ENCODE measurements around the gene TMEM163.
A peak's percentile ranks its signal among the peaks of the same experiment; 100 is the strongest.
"Not testable (repeated sequence)": the region's sequence is repeated elsewhere in the genome, so short reads cannot be mapped to it uniquely, and the experiment has no call there.

TMEM163 gene

GRCh38 chr2:134724341-134724740 is 5.5 kb upstream of the TMEM163 start:
- peaks cover 0 to 42% of the 10 kb centered on the region in 2 experiments for H3K27me3 ChIP-seq (ENCODE audit: control insufficient read depth in 1 of 2, insufficient read depth in 1 of 2, low read length in 2 of 2)
- no peaks in the 10 kb centered on the region for H3K79me1 ChIP-seq (replicated peaks; ENCODE audit: low read length, poor library complexity, severe bottlenecking)
- no peak overlapping the region for H3K27ac ChIP-seq (ENCODE audit: low read length, poor library complexity, severe bottlenecking)
- H3K9me3 ChIP-seq (ENCODE audit: control insufficient read depth, low read length), result no peaks in the 10 kb centered on the region
- no peak for DNase-seq
- H2BK5ac ChIP-seq (ENCODE audit: low read depth, low read length, poor library complexity, severe bottlenecking), result no peak overlapping the region
- peak overlapping the region; percentile 71 for H2AK5ac ChIP-seq (ENCODE audit: low read length, severe bottlenecking)
- H3K14ac ChIP-seq (ENCODE audit: low read length in 2 of 2), result peak overlapping the region in 1 of 2 experiments; percentile 46
- H3K9ac ChIP-seq (ENCODE audit: low read length), result no peak overlapping the region
- no peak overlapping the region for H3K4me3 ChIP-seq (ENCODE audit: insufficient read depth in 1 of 2, low read depth in 1 of 2, low read length in 2 of 2)
- H3K18ac ChIP-seq (ENCODE audit: low read depth in 1 of 2, low read length in 2 of 2), result no peak overlapping the region
- H3K4me1 ChIP-seq (ENCODE audit: control insufficient read depth, insufficient read depth, low read depth, low read length), result peaks cover 7% of the 10 kb centered on the region
- H2BK15ac ChIP-seq (ENCODE audit: low read depth, poor library complexity, severe bottlenecking), result no peak overlapping the region
- no peak overlapping the region for H4K8ac ChIP-seq (ENCODE audit: low read length)
- no peaks in the 10 kb centered on the region for H3K36me3 ChIP-seq (ENCODE audit: control insufficient read depth in 1 of 2, insufficient read depth in 2 of 2, low read depth in 1 of 2, low read length in 2 of 2)
- H2BK120ac ChIP-seq (ENCODE audit: low read depth, low read length), result no peak overlapping the region
- H2AFZ ChIP-seq (ENCODE audit: low read depth, low read length), result no peak overlapping the region
- no peak overlapping the region for H2BK12ac ChIP-seq (ENCODE audit: low read length in 2 of 2)
- WGBS, result no CpG with 5 or more reads among the region's 1 CpG
- H3K4me2 ChIP-seq (ENCODE audit: low read length, poor library complexity, severe bottlenecking), result no peak overlapping the region
- peak overlapping the region in 1 of 2 experiments; percentile 32 for H3K23ac ChIP-seq (ENCODE audit: low read length in 2 of 2)
- no peak overlapping the region for H4K91ac ChIP-seq (ENCODE audit: low read length)
- H3K4ac ChIP-seq (ENCODE audit: low read depth in 1 of 2, low read length in 2 of 2), result no peak overlapping the region

- H3K9ac ChIP-seq (ENCODE audit: low read length); H2BK12ac ChIP-seq (ENCODE audit: low read length in 2 of 2); DNase-seq; H3K23ac ChIP-seq (ENCODE audit: low read length in 2 of 2); H4K8ac ChIP-seq (ENCODE audit: low read length); H3K4me2 ChIP-seq (ENCODE audit: low read length, poor library complexity, severe bottlenecking); H3K36me3 ChIP-seq (ENCODE audit: control insufficient read depth in 1 of 2, insufficient read depth in 2 of 2, low read depth in 1 of 2, low read length in 2 of 2); H3K18ac ChIP-seq (ENCODE audit: low read depth in 1 of 2, low read length in 2 of 2); H3K14ac ChIP-seq (ENCODE audit: low read length in 2 of 2); H3K4me3 ChIP-seq (ENCODE audit: insufficient read depth in 1 of 2, low read depth in 1 of 2, low read length in 2 of 2); H4K91ac ChIP-seq (ENCODE audit: low read length); H3K9me3 ChIP-seq (ENCODE audit: control insufficient read depth, low read length); H3K79me1 ChIP-seq (replicated peaks; ENCODE audit: low read length, poor library complexity, severe bottlenecking); H3K27ac ChIP-seq (ENCODE audit: low read length, poor library complexity, severe bottlenecking); H2AFZ ChIP-seq (ENCODE audit: low read depth, low read length); H3K4ac ChIP-seq (ENCODE audit: low read depth in 1 of 2, low read length in 2 of 2); H2AK5ac ChIP-seq (ENCODE audit: low read length, severe bottlenecking); H3K4me1 ChIP-seq (ENCODE audit: control insufficient read depth, insufficient read depth, low read depth, low read length); H2BK15ac ChIP-seq (ENCODE audit: low read depth, poor library complexity, severe bottlenecking); H2BK5ac ChIP-seq (ENCODE audit: low read depth, low read length, poor library complexity, severe bottlenecking); H2BK120ac ChIP-seq (ENCODE audit: low read depth, low read length): not testable (repeated sequence)
- WGBS, result no CpG with 5 or more reads among the region's 2 CpGs
- H3K27me3 ChIP-seq (ENCODE audit: control insufficient read depth in 1 of 2, insufficient read depth in 1 of 2, low read length in 2 of 2), result peaks cover 0 to 46% of the 10 kb centered on the region in 2 experiments
Observed at GRCh38 chr2:134723742-134724141, 4.9 kb upstream of the TMEM163 start.

- H3K18ac ChIP-seq (ENCODE audit: low read depth in 1 of 2, low read length in 2 of 2), result no peak overlapping the region
- no peak overlapping the region for H2AK5ac ChIP-seq (ENCODE audit: low read length, severe bottlenecking)
- no peak overlapping the region for H3K27ac ChIP-seq (ENCODE audit: low read length, poor library complexity, severe bottlenecking)
- no peak overlapping the region for H2AFZ ChIP-seq (ENCODE audit: low read depth, low read length)
- no peak overlapping the region for H2BK15ac ChIP-seq (ENCODE audit: low read depth, poor library complexity, severe bottlenecking)
- 77% methylated on average over 6 of the region's 6 CpGs for WGBS
- peaks cover 12% of the 10 kb centered on the region for H3K4me1 ChIP-seq (ENCODE audit: control insufficient read depth, insufficient read depth, low read depth, low read length)
- peaks cover 0 to 53% of the 10 kb centered on the region in 2 experiments for H3K27me3 ChIP-seq (ENCODE audit: control insufficient read depth in 1 of 2, insufficient read depth in 1 of 2, low read length in 2 of 2)
- H2BK5ac ChIP-seq (ENCODE audit: low read depth, low read length, poor library complexity, severe bottlenecking), result no peak overlapping the region
- no peak overlapping the region for H4K8ac ChIP-seq (ENCODE audit: low read length)
- H3K79me1 ChIP-seq (replicated peaks; ENCODE audit: low read length, poor library complexity, severe bottlenecking), result peaks cover 7% of the 10 kb centered on the region
- H3K36me3 ChIP-seq (ENCODE audit: control insufficient read depth in 1 of 2, insufficient read depth in 2 of 2, low read depth in 1 of 2, low read length in 2 of 2), result no peaks in the 10 kb centered on the region
- H3K9ac ChIP-seq (ENCODE audit: low read length), result no peak overlapping the region
- no peaks in the 10 kb centered on the region for H3K9me3 ChIP-seq (ENCODE audit: control insufficient read depth, low read length)
- H3K23ac ChIP-seq (ENCODE audit: low read length in 2 of 2), result no peak overlapping the region
- no peak overlapping the region for H3K14ac ChIP-seq (ENCODE audit: low read length in 2 of 2)
- H2BK12ac ChIP-seq (ENCODE audit: low read length in 2 of 2), result no peak overlapping the region
- DNase-seq, result no peak
- no peak overlapping the region for H2BK120ac ChIP-seq (ENCODE audit: low read depth, low read length)
- no peak overlapping the region for H3K4me2 ChIP-seq (ENCODE audit: low read length, poor library complexity, severe bottlenecking)
- H4K91ac ChIP-seq (ENCODE audit: low read length), result no peak overlapping the region
- no peak overlapping the region for H3K4ac ChIP-seq (ENCODE audit: low read depth in 1 of 2, low read length in 2 of 2)
- no peak overlapping the region for H3K4me3 ChIP-seq (ENCODE audit: insufficient read depth in 1 of 2, low read depth in 1 of 2, low read length in 2 of 2)
Observed at GRCh38 chr2:134722728-134723127, 3.9 kb upstream of the TMEM163 start.

- Histone ChIP-seq H3K9me3 (ENCODE audit: control insufficient read depth, low read length) (no peaks in the 10 kb centered on the region), H4K8ac (ENCODE audit: low read length) (no peak overlapping the region), H3K23ac (ENCODE audit: low read length in 2 of 2) (no peak overlapping the region), H3K4me1 (ENCODE audit: control insufficient read depth, insufficient read depth, low read depth, low read length) (peaks cover 14% of the 10 kb centered on the region), H4K91ac (ENCODE audit: low read length) (no peak overlapping the region), H2AFZ (ENCODE audit: low read depth, low read length) (no peak overlapping the region), H3K36me3 (ENCODE audit: control insufficient read depth in 1 of 2, insufficient read depth in 2 of 2, low read depth in 1 of 2, low read length in 2 of 2) (no peaks in the 10 kb centered on the region), H3K4me2 (ENCODE audit: low read length, poor library complexity, severe bottlenecking) (no peak overlapping the region), H3K9ac (ENCODE audit: low read length) (no peak overlapping the region), H2BK12ac (ENCODE audit: low read length in 2 of 2) (no peak overlapping the region), H3K4ac (ENCODE audit: low read depth in 1 of 2, low read length in 2 of 2) (no peak overlapping the region), H3K14ac (ENCODE audit: low read length in 2 of 2) (no peak overlapping the region), H3K27me3 (ENCODE audit: control insufficient read depth in 1 of 2, insufficient read depth in 1 of 2, low read length in 2 of 2) (peaks cover 0 to 64% of the 10 kb centered on the region in 2 experiments), H2AK5ac (ENCODE audit: low read length, severe bottlenecking) (no peak overlapping the region), H3K27ac (ENCODE audit: low read length, poor library complexity, severe bottlenecking) (no peak overlapping the region), H2BK5ac (ENCODE audit: low read depth, low read length, poor library complexity, severe bottlenecking) (no peak overlapping the region), H3K4me3 (ENCODE audit: insufficient read depth in 1 of 2, low read depth in 1 of 2, low read length in 2 of 2) (no peak overlapping the region), H2BK15ac (ENCODE audit: low read depth, poor library complexity, severe bottlenecking) (no peak overlapping the region), H2BK120ac (ENCODE audit: low read depth, low read length) (no peak overlapping the region), H3K18ac (ENCODE audit: low read depth in 1 of 2, low read length in 2 of 2) (no peak overlapping the region), H3K79me1 (replicated peaks; ENCODE audit: low read length, poor library complexity, severe bottlenecking) (peaks cover 8% of the 10 kb centered on the region)
- no peak for DNase-seq
- 85% methylated on average over 4 of the region's 4 CpGs for WGBS
Observed at GRCh38 chr2:134721596-134721995, 2.8 kb upstream of the TMEM163 start.

Measured in mesenchymal stem cell (in vitro differentiated cells and primary cell).